ENCODE data around the gene NDUFAF2.
A peak's percentile ranks its signal among the peaks of the same experiment; 100 is the strongest.
"Not testable (repeated sequence)": the region's sequence is repeated elsewhere in the genome, so short reads cannot be mapped to it uniquely, and the experiment has no call there.

The NDUFAF2 gene, protein sequence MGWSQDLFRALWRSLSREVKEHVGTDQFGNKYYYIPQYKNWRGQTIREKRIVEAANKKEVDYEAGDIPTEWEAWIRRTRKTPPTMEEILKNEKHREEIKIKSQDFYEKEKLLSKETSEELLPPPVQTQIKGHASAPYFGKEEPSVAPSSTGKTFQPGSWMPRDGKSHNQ

DNA sequence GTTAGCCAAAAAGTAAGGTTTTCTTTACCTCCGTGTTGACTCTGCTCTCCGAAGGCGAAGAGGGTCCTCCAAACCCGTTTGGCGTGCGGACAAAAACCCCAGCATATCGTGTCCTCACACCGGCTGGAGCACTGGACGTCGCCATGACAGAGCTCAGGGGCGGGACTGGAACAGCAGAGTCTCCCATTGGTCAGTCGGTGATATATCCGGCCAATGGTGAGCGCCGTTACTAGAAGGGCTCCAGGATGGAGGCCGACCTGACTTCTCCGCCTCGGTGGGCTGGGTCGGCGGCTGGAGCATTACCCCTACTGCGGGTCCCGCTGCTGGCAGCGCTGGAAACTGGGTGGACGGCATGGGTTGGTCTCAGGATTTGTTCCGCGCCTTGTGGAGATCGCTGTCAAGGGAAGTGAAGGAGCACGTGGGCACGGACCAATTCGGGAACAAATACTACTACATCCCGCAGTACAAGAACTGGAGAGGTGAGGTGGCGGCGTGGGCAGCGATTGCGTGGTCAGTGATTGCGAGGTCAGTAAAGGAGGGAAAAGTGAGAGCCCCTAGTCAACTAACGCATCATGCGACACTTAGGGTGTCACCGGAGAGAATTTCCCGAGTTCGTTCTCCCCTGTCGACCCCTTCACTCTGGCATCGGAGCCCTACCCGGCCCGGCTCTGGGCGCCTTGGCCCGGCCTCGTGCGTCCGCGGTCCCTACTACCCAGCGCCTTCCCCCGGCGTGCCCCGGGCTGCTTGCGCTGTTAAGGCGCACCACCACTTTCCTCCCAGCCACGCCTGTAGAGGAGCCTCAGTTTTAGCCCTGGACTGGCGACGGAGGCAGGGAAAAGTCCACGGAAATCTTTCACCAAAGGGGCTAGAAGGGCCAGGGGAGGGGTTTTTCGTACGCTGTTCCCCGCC lies at the start of gene NDUFAF2, which contains the start of gene ERCC8:
Gene NDUFAF2, plus strand, starts transcription at position 302 of the 909 bp plus-strand sequence. Its CDS starts 51 bp downstream, at position 353.
Gene ERCC8, minus strand, starts transcription at position 167 of the 909 bp plus-strand sequence. Its CDS starts 62 bp downstream, at position 105.
- DNase-seq = peak; percentile 89

DNA sequence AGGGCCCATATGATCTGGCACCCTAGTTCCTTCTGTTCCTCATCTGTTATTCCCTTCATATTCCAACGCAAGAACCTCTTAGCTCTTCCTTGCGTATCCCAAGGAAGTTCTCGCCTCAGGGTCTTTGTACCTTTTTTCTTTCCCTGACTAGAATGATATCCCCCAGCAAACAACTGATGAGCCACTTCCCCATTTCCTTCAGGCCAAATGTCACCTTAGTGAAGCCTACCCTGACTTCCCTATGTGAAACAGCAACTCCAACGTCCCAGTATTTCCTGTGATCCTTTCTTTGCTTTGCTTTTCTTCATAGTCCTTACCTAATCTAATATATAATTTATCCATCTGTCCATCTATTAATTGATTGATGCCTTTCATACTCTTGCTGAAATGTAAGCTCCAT lies 48.0 kb upstream of the NDUFAF2 start:
- DNase-seq = no peak

DNA sequence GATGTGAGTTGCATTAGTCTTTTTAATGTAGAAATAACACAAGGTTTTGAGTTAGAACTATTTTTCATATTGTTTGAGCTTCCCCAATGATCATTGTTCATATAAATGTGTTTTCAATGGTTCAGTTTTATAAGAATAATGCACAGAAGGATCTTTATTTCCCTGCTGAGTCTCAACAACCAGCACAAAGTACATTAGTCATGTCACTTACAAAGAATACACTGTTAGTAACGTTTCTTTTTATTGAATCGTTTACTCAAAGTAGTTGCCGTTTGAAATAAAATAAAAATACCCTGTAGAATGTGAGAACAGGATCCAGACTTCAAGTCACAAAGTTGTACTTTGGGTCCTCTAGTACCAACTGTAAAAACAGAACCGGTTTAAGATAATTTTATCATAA lies 41.6 kb upstream of the NDUFAF2 start:
- no peak for DNase-seq

DNA sequence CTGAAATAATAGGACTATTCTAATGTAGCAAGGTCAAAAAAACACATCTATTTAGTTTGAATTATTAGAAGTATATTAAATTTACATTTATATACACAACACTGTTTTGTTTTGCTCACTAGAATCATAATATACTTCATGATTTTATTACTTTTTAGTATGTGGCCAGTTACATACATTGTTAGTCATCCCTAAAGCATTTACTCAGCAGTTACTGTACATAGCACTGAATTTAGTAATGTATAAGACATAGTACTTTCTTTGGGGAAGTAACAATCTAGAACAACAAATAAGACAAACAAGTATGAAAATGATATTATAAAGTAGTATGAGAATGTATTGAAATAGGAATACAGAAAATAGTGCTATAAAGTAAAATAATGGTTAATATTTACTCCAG lies 28.4 kb upstream of the NDUFAF2 start:
- DNase-seq = no peak

DNA sequence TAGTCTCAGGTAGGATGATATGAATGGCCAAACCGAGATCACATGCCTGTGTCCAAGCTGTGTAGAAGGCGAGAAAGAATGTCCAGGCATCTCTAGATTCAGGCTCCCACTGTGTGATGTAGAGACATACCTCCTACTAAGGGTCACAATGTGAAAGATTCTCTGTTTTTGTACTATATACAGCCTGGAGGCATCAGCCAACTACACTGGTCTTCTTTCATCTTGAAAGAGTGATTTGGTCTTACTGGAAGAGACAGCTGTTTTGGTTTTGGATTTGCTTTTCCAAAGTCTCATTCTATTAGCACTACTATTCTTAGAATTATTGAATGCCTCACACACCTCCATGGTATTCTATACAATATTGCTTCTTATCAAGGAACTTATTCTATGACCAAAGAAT lies 26.5 kb upstream of the NDUFAF2 start:
- no peak for DNase-seq

DNA sequence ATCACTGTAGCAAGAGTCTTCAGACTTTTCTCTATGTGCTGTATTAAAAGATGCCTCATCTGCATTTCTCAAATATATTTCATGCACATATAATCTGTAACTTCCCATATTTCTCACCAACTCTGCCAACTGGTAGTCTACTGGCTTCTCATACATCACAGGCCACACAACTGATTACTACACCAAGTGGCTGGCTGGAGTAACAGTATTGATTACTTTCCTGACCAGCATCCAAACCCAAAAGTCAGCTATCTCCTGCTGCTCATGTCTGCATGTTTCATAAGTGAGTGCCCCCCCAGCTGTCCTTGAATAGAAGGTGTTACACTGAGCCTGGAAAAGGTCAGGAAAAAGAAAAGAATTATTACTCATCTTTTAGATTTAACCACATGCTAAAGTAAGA lies 17.6 kb upstream of the NDUFAF2 start:
- DNase-seq = no peak

DNA sequence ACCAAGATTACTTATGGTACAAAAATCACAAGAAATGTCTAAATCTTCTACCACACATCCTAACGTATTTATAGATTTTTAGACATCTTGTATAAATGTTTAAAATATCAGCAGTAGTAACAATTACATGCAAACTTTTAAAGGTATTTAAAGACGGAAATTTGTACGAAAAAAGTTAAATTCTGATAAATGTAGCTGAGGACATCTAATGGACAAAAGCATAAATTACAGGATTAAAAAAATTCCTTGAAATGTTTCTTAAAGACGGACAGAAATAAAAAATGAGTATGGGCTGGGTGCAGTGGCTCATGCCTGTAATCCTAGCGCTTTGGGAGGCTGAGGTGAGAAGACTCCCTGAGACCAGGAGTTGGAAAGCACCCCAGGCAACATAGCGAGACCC lies 16.0 kb upstream of the NDUFAF2 start:
- no peak for DNase-seq

DNA sequence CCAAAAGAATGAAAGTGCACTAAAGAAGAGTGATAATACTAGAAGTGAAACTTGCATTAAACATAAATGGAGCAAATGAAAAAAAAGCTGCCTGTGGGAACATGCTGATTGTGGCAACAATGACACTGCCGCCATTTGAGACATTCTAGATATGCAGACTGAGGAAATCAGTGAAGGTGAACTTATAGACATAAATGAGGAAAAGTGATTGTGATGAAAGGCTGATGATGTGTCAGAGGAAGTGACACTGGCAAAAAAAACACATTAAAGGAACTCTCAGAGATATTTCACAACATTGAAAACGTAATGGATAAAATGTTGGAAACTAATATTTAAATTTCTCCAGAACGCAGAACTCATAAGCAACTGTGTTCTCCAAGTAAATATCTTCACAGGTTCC lies 1.4 kb upstream of the NDUFAF2 start:
- DNase-seq = no peak

DNA sequence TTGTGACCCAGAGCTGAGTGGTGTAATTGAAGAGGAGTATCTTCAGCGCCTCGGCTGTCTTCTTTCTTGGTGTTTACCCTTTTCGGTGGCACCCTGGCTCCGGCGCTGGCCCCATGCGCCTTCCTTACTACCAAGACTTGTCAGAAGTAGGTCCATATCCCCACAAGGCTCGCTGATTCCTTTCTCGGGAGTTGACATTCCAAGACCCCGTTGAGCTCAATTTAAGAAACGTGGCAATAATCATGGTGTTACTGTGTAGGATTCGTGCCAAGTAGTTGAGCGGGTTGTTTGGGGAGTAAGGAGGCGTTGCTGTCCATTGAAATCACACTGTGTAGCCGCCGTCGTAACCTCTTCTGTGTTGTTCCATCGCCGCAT lies 795 bp downstream of the NDUFAF2 start:
- no peak for DNase-seq

DNA sequence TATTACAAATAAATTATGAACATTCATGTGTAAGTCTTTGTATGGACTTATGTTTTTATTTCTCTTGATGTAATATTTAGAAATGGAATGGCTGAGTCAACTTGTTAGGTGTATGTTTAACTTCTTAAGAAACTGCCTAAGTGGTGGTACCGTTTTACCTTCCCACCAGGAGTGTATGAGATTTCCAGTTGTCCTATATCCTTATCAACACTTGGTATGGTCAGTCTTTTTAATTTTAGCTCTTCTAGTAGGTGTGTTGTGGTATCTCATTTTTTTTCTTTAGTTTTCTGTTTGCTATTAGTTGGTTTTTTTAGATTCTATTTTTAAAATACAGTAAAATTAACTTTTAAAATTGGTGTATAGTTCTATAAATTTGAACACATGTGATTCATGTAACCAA lies 3.7 kb downstream of the NDUFAF2 start:
- DNase-seq = no peak

DNA sequence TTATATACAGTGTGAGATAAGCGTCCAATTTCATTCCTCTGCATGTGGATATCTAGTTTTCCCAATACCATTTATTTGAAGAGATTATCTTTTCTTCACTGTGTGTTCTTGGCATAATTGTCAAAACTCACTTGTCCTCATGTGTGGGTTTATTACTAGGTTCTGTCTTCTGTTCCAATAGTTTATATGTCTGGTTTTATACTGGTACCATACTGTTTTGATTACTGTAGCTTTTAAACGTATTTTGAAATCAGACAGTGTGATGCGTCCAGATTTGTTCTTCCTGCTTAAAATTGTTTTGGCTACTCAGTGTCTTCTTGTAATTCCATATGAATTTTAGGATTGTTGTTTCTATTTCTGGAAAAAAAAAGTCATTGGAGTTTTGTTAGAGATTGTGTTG lies 10.2 kb downstream of the NDUFAF2 start:
- DNase-seq = no peak

DNA sequence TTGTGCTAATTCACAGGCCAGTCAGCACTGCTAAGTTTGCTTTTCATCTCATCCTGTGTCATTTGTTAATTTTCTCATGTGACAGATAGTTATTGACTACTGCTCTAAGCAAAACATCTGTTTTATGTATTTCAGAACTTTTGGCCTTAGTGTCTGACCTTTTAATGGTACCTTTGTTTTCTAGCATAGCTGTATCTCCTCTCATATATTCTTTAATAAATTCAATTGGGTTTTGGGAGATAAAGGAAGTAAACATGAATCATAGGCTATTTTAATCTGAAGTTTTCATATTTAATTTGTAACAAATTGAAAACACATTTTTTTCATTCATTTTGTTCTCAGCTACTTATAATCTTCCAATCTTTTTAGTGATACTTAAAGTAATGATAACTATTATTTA lies 13.1 kb downstream of the NDUFAF2 start:
- no peak for DNase-seq

DNA sequence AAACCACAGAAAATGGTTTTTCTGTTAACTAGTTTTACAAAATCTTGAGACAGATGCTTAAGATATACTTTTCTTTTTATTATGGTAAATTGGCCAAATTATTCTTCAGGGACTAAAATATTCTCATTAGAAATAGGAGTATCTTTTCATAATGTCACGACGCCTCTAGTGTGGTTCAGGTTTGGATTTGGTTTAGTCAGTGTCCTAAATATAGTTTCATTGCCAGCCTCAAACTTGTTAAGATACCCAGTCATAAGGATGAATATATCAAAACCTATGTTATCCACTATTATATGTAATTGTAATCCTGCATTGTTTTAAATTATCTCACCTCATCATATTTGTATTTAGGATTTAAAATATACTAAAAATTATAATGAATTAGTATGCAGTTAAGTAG lies 13.7 kb downstream of the NDUFAF2 start:
- DNase-seq = no peak

DNA sequence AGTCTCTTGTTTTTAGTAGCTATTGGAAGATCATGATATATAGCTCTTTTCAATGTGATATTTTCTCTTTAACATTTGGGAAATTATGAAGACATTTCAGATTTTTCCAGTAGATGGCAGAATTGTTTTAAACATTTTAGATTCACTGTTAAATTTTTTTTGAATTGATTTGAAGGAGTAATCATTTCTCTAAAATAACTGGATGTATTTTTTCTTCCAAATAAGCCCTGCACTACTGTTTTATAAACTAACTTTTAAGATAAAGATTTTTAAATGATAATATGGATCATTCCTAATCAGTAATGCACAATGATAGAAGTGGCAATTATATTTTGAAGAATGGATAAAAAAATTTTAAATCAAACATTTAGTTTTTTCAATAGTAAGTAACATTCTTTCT lies 14.2 kb downstream of the NDUFAF2 start:
- DNase-seq = no peak

DNA sequence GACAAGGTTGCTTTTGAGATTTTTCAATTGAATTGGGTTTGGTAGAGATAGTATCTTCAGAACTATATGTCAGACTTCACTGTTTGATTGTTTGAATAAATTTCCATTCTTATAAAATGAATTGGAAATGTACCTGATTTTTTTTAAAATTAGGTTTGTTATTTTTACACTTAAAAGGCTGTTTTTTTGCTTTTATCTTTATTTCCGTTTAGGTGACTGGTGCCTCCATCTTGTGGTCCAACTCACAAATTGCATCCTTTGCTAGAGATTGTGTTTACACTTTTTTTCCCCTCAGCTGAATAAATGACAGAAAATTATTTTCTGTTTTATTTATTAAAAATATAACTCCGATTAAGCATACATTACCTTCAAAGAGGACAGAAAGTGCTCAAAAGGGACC lies 15.6 kb downstream of the NDUFAF2 start:
- DNase-seq = no peak

DNA sequence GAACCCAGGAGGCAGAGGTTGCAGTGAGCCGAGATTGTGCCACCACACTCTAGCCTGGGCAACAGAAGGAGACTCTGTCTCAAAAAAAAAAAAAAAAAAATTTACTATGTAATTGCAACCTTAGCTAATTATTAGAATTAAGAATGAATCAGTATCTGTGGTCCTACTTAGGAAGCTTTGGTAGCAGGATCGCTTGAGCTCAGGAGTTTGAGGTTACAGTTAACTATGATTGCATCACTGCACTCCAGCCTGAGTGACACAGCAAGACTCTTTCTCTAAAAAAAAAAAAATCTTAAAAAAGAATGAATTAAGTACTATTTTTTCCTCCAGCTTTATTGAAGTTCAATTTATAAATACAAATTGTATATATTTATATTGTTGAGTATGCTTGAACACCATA lies 16.7 kb downstream of the NDUFAF2 start:
- DNase-seq = no peak

DNA sequence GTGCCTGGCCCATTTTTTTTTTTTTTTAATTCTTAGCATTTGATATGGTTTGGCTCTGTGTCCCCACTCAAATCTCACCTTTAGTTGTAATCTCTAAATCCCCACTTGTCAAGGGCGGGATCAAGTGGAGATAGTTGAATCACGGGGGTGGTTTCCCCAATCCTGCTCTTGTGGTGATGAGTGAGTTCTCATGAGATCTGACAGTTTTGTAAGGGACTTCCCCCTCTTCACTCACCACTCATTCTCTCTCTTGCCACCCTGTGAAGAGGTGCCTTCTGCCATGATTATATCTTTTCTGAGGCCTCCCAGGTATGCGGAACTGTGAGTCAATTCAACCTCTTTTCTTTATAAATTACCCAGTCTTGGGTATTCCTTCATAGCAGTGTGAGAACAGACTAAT lies 27.2 kb downstream of the NDUFAF2 start:
- peak; percentile 56 for DNase-seq

DNA sequence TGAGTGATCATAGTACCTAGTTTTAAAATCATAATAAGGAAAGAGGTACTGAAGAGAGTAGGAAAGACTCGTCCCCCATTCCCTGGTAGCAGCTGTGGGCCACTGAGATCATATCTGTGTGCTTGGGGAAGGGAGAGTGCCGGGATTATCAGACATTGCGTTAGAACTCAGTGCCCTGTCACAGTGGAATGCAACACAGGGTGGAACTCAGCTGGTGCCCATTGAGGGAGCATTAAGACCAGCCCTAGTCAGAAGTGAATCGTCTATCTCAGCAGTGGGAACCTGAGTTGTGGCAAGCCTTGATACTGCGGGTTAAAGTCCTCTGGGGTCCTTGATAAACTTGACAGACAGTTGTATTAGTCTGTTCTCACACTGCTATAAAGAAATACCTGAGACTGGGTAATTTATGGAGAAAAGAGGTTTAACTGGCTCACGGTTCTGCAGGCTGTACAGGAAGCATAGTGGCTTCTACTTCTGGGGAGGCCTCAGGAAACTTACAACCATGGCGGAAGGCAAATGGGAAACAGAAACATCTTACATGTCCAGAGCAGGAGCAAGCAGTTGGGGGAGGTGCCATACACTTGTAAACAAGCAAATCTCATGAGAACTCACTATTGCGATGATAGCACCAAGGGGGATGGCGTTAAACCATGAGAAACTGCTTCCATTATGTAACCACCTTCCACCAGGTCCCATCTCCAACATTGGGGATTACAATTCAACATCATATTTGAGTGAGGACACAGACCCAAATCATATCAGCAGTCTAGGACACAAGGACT lies 33.1 kb downstream of the NDUFAF2 start:
- DNase-seq = no peak

DNA sequence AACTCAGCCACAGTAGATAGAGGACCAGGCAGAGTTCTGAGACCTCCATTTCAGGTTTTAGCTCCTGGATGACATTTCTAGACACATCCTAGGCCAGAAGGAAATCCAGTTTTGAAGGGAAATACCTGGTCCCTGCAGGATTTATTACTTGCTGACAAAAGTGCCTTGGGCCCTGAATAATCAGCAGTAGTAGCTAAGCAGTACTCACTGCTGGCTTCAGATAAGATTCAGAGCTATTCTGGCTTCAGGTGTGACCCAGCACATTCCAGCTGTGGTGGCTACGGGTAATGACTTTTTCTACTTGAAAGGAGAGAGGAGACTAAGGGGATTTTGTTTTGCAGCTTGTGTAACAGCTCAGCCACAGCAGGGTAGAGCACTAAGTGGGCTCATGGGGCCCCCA lies 34.0 kb downstream of the NDUFAF2 start:
- no peak for DNase-seq

DNA sequence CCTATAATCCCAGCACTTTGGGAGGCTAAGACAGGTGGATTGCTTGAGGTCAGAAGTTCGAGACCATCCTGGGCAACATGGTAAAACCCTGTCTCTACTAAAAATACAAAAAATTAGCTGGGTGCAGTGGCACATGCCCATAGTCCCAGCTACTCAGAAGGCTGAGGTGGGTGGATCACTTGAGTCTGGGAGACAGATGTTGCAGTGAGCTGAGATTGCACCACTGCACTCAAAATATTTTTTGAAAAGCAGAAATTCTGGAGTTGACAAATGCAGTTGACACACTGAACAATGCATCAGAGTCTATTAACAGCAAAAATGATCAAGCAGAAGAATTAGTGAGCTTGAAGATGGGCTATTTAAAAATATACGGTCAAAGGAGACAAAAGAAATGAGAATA lies 35.5 kb downstream of the NDUFAF2 start:
- no peak for DNase-seq

DNA sequence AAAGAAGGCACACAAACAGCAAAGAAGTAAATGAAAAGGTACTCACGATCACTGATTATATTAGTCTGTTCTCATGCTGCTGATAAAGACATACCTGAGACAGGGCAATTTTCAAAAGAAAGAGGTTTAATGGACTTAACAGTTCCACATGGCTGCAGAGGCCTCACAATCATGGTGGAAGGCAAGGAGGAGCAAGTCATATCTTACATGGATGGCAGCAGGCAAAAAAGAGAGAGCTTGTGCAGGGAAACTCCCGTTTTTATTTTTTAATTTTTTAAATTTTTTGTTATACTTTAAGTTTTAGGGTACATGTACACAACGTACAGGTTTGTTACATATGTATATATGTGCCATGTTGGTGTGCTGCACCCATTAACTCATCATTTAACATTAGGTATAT lies 37.1 kb downstream of the NDUFAF2 start:
- DNase-seq = not testable (repeated sequence)

DNA sequence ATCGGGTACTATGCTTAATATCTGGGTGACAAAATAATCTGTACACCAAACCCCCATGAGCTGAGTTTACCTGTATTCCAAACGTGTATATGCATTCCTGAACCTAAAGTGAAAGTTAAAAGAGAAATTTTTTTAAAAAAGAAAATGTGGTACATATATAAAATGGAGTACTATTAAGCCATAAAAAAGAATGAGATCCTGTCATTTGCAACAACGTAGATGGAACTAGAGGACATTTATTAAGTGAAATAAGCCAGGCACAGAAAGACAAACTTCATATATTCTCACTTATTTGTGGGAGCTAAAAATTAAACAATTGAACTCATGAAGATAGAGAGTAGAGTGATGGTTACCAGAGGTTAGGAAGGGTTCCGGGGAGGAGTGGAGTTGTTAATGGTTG lies 44.8 kb downstream of the NDUFAF2 start:
- no peak for DNase-seq

DNA sequence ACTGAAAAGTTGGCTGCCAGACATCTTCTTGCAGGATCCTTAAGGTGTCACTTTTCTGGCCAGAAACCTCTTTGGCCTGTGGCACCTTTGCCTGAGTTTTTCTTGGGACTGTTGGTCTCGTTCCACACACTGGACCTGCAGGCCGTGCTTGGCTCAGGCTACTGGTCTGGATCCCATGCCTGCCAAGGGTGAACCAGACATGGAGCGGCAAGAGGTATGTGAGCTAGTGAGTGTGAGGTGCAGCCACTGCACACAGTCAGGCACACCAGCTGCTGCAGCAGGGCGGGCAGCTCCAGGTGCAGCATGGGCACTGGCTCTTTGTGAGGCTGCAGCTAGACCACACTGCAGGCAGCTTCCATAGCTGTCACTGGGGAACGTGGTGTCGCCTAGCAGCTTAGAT lies 47.9 kb downstream of the NDUFAF2 start:
- DNase-seq = no peak

DNA sequence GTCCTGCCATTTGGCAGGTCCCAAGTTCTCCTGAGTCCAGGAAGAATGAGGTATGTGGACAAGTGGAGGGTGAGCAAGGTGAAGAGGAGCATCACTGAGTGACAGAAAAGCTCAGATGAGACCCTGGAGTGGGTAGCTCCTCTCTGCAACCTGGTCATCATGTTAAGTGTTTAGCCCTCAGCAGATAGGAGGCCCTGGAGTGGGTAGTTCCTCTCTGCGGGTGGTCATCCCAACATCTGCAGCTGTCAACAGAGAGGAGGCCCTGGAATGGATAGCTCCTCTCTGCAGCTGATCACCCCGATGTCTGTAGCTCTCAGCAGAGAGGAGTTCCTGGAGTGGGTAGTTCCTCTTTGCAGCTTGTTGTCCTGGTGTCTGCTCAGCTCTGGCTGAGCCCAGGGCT lies 48.4 kb downstream of the NDUFAF2 start:
- no peak for DNase-seq
